B cell (primary cell): ENCODE data around the gene C1orf226.

ENCODE experiments used
- CTCF ChIP-seq: fragments of 200-600 bp; IDR thresholded peaks from one replicate; pipeline ENCODE4 v1.8.0; 2022; ENCODE audit warnings: antibody characterized with exemption, mild to moderate bottlenecking
- EZH2 ChIP-seq: IDR thresholded peaks from 2 replicates; pipeline ENCODE4 v1.6.1; 2012; ENCODE audit warnings: borderline replicate concordance, low read depth, mild to moderate bottlenecking, moderate library complexity, low read length; ENCODE audit not compliant: insufficient read depth, poor library complexity, severe bottlenecking

GRCh38 chr1:162371611-162372010 is 9.9 kb upstream of the C1orf226 start:
- no peak for TF ChIP-seq CTCF
- no peak for TF ChIP-seq EZH2
